Esophagus (tissue), 2 donors: ENCODE measurements around the gene SLTM. TPM values are rescaled to one million over a fixed set of nuclear protein-coding genes. Genes with fewer than 3 reads are reported as not detected.
"Not testable (repeated sequence)": the region's sequence is repeated elsewhere in the genome, so short reads cannot be mapped to it uniquely, and the experiment has no call there.

Source experiments
- H3K27ac ChIP-seq, 2 donors: one replicate each; pipeline ENCODE4 v1.5.1; 2013; ENCODE audit warnings: low read depth in 2 of 2, mild to moderate bottlenecking in 2 of 2, inconsistent platforms in 1 of 2, low read length in 1 of 2, moderate library complexity in 1 of 2
- H3K27me3 ChIP-seq, 2 donors: one replicate each; pipeline ENCODE4 v1.6.1; 2013; ENCODE audit warnings: low read length in 2 of 2, control low read depth in 1 of 2, mild to moderate bottlenecking in 1 of 2; ENCODE audit not compliant: insufficient read depth in 2 of 2, control insufficient read depth in 1 of 2
- H3K36me3 ChIP-seq, 2 donors: one replicate each; pipeline ENCODE4 v1.6.1; 2013; ENCODE audit warnings: low read length in 1 of 2; ENCODE audit not compliant: control insufficient read depth in 2 of 2, insufficient read depth in 2 of 2
- H3K4me1 ChIP-seq, 2 donors: one replicate each; pipeline ENCODE4 v1.6.1; 2013; ENCODE audit warnings: low read length in 1 of 2; ENCODE audit not compliant: control insufficient read depth in 2 of 2, insufficient read depth in 2 of 2
- H3K4me3 ChIP-seq, 2 donors: one replicate each; pipeline ENCODE4 v1.5.1; 2013; ENCODE audit warnings: low read length in 2 of 2, mild to moderate bottlenecking in 2 of 2, low read depth in 1 of 2, moderate library complexity in 1 of 2
- H3K9me3 ChIP-seq, 2 donors: one replicate each; pipeline ENCODE4 v1.6.1; 2013; ENCODE audit warnings: mild to moderate bottlenecking in 2 of 2, low read depth in 1 of 2, low read length in 1 of 2, moderate library complexity in 1 of 2; ENCODE audit not compliant: control insufficient read depth in 2 of 2, insufficient read depth in 1 of 2
- WGBS, 2 donors: extraction: QIAGEN DNeasy Blood & Tissue Kit; methylation state at CpG; one replicate each; pipeline ENCODE4 v1.1.7; 2013; 5-methylcytosine and 5-hydroxymethylcytosine counted together
- polyA plus RNA-seq, 2 donors: library from polyadenylated mRNA; stranded (reverse); fragments of 200-250 nt; gene quantifications; one replicate each; pipeline ENCODE4 v1.2.3, GENCODE V29; 2013
- donor health status: healthy with polysubstance abuse.
- donor health status: Bipolar disorder and iron deficiency.

SLTM gene
- polyA plus RNA-seq, 2 donors, result 57.6 to 62.7 TPM

DNA sequence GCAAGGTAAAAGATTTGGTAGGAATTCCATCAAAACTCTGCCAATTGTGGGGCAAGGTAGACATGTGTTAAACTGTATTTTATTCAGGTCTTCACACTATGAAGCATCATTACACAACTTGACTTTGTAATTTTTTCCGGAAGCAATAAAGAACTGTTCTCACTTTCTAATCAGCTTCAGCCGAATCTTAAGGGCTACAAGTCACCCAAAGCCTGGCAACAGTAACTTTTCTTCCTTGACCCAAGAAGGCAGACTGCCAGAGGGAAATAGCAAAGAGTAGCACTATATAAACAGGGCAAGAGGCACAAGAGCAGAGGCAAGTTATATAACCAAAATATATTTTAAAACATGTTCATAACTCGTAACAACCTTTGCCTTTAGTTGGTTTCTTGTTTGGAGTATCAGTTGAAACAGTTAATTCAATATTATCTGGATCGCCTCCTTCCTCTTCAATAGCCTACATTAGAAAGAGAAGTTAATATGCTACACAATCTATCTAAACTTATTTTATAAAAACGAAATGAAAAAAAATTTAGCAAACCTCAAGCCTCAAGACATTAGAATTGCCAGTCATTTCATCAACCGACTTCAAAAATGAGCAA, 1.4 kb downstream of the SLTM start:
- Histone ChIP-seq H3K4me3 (peak overlapping the region; percentile 24 to 96), H3K4me1 (no peaks in the 10 kb centered on the region), H3K27ac (peak overlapping the region; percentile 24 to 97), H3K27me3 (no peaks in the 10 kb centered on the region), H3K9me3 (no peaks in the 10 kb centered on the region), H3K36me3 (no peaks in the 10 kb centered on the region)
- WGBS, 2 donors, result 1% methylated on average over 6 of the region's 6 CpGs

DNA sequence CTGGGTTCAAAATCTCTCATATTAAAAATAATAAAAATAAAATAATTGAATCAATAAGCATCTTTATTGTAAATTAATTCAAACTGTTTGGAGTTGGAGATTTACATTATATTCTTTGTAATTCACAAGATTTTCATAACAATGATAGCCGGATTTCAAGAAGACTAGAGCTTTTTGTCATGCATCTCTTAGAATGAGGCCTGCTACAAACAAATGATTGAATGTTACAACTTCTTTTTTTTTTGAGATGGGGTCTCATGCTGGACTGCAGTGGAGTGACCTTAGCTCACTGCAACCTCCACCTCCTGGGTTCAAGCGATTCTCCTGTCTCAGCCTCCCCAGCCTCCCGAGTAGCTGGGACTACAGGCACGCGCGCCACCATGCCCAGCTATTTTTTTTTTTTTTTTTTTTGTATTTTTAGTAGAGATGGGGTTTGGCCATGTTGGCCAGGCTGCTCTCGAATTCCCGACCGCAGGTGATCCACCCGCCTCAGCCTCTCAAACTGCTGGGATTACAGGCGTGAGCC, 3.5 kb downstream of the SLTM start:
- H3K36me3 ChIP-seq, result no peaks in the 10 kb centered on the region
- no peaks in the 10 kb centered on the region for H3K27me3 ChIP-seq
- no peak overlapping the region for H3K27ac ChIP-seq
- H3K4me1 ChIP-seq, result no peaks in the 10 kb centered on the region
- no peak overlapping the region for H3K4me3 ChIP-seq
- no peaks in the 10 kb centered on the region for H3K9me3 ChIP-seq
- WGBS, 2 donors, result 90 to 91% methylated on average over 11 of the region's 11 CpGs

DNA sequence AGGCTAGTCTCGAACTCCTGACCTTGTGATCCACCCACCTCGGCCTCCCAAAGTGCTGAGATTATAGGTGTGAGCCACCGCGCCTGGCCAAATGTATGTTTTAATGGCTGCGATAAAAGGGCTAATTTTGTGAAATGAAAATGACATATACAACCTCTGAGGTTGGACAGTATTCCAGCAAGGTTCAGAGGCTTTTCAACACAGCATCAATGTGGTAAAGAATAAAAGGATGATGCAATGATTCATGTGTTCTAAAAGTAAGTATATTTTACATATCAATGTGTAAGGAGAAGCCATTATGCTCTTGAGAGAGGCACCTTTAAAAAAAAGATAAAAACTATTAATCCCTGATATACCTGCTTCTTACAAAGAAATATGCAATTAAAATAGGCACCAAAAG, 6.7 kb downstream of the SLTM start:
- WGBS, 2 donors, result 97 to 98% methylated on average over 5 of the region's 5 CpGs
- Histone ChIP-seq H3K4me1 (no peaks in the 10 kb centered on the region), H3K27ac (no peak overlapping the region), H3K9me3 (no peaks in the 10 kb centered on the region), H3K36me3 (no peaks in the 10 kb centered on the region), H3K27me3 (no peaks in the 10 kb centered on the region), H3K4me3 (no peak overlapping the region)

GRCh38 chr15:58924327-58924726, 9.2 kb downstream of the SLTM start:
- no peaks in the 10 kb centered on the region for H3K4me1 ChIP-seq
- WGBS, 2 donors, result 48 to 58% methylated on average over 2 of the region's 2 CpGs
- no peak overlapping the region for H3K27ac ChIP-seq
- H3K9me3 ChIP-seq, result no peaks in the 10 kb centered on the region
- H3K27me3 ChIP-seq, result no peaks in the 10 kb centered on the region
- H3K36me3 ChIP-seq, result no peaks in the 10 kb centered on the region
- H3K4me3 ChIP-seq, result no peak overlapping the region

GRCh38 chr15:58923696-58924300, 9.7 kb downstream of the SLTM start:
- Histone ChIP-seq H3K27ac (peak overlapping the region in 1 of 2 donors; percentile 49), H3K4me3 (no peak overlapping the region), H3K27me3 (no peaks in the 10 kb centered on the region), H3K4me1 (no peaks in the 10 kb centered on the region), H3K9me3 (no peaks in the 10 kb centered on the region), H3K36me3 (no peaks in the 10 kb centered on the region)
- WGBS, 2 donors, result 67 to 77% methylated on average over 10 of the region's 10 CpGs

- Histone ChIP-seq H3K4me3 (no peak overlapping the region), H3K9me3 (no peaks in the 10 kb centered on the region), H3K27ac (peak overlapping the region in 1 of 2 donors; percentile 24), H3K4me1 (no peaks in the 10 kb centered on the region), H3K27me3 (no peaks in the 10 kb centered on the region), H3K36me3 (no peaks in the 10 kb centered on the region)
- WGBS, 2 donors, result 87 to 90% methylated on average over 4 of the region's 4 CpGs
These were observed 10.2 kb downstream of the SLTM start for GRCh38 chr15:58923284-58923683.

GRCh38 chr15:58921267-58921790, 12.2 kb downstream of the SLTM start:
- Histone ChIP-seq H3K4me3 (no peak overlapping the region), H3K4me1 (no peaks in the 10 kb centered on the region), H3K9me3 (no peaks in the 10 kb centered on the region), H3K27ac (no peak overlapping the region), H3K27me3 (no peaks in the 10 kb centered on the region), H3K36me3 (no peaks in the 10 kb centered on the region)
- 78 to 82% methylated on average over 4 of the region's 4 CpGs for WGBS, 2 donors

GRCh38 chr15:58920447-58920846, 13.0 kb downstream of the SLTM start:
- 92 to 97% methylated on average over 7 of the region's 7 CpGs for WGBS, 2 donors
- not testable (repeated sequence) for H3K27me3 ChIP-seq, H3K36me3 ChIP-seq, H3K4me1 ChIP-seq, H3K9me3 ChIP-seq, H3K4me3 ChIP-seq, H3K27ac ChIP-seq

GRCh38 chr15:58919232-58919631, 14.2 kb downstream of the SLTM start:
- H3K27me3 ChIP-seq, result no peaks in the 10 kb centered on the region
- no peak overlapping the region for H3K4me3 ChIP-seq
- WGBS, 2 donors, result 98% methylated on average over 7 of the region's 7 CpGs
- no peak overlapping the region for H3K27ac ChIP-seq
- H3K36me3 ChIP-seq, result peaks cover 0 to 2% of the 10 kb centered on the region in 2 donors
- H3K9me3 ChIP-seq, result no peaks in the 10 kb centered on the region
- no peaks in the 10 kb centered on the region for H3K4me1 ChIP-seq

DNA sequence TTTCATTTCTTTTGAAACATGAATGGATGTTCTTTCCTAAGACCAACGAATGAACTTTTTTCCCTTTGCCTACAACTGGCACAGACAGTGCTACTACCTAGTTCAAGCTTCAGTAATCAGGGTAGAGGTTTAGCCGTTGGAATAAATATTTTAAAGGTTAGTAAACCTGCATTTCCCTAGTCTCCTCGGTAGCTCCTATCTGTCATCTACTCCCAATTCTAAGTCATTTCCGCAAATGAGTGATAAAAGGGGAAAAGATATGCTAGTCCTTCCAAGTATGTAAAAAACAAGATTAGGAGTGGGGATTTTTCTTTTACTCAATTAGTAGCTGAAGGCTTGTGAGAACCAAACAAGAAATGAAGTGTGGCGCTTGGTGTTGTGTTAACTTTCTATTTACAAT, 15.2 kb downstream of the SLTM start:
- H3K4me3 ChIP-seq, result no peak overlapping the region
- H3K9me3 ChIP-seq, result no peaks in the 10 kb centered on the region
- no peak overlapping the region for H3K27ac ChIP-seq
- H3K4me1 ChIP-seq, result no peaks in the 10 kb centered on the region
- peaks cover 0 to 2% of the 10 kb centered on the region in 2 donors for H3K36me3 ChIP-seq
- 77 to 81% methylated on average over 5 of the region's 5 CpGs for WGBS, 2 donors
- H3K27me3 ChIP-seq, result no peaks in the 10 kb centered on the region
